Smooth muscle cell of the coronary artery (primary cell): Measurements from ENCODE around the gene ZNF182. TPM values are rescaled to one million over a fixed set of nuclear protein-coding genes. Genes with fewer than 3 reads are reported as not detected.

Experiments used
- total RNA-seq: library from RNA; depleted of rRNA; stranded (reverse); fragments of >200 nt; gene quantifications from 2 replicates; pipeline ENCODE4 v1.2.3, GENCODE V29; 2014; ENCODE audit warnings: low replicate concordance

Gene ZNF182
- total RNA-seq: 2.0 and 2.6 TPM in 2 replicates

DNA sequence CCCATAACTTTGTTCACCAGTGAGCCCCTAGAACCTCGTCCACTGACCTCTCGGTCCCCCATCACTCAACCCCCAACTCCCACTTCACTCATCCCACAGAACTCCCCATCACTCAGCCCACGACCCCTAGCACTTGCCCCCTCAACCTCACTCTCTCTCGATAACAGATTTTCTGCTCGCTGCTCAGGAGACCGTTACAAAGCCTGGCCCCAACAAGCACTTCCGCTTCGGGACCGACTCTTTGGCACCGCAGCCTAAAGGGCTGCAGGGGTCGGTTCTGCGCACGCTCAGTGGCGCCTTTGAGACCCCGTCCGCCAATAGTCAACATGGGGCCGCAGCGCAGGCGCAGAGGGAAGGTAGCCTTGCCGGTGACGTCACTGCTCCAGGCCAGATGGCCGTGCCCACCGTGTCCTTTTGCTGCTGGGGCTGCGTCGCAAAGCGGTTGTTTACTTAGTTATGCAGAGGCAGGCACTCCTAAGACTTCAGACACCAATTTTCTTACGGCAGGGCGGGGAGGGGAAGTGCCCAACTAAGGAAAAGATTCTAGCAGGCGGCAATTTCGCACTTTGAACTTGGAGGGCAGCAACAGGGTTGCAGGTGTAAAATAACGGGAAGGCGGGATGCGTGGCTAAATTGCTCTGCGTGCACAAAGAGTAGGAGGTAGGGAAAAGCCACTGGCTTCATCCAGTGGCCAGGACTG, at the start of gene ZNF182:
ZNF182 (minus strand) TSS at position 232 of the 700 bp plus-strand sequence. CDS start 1,380 bp downstream, outside the sequence.

DNA sequence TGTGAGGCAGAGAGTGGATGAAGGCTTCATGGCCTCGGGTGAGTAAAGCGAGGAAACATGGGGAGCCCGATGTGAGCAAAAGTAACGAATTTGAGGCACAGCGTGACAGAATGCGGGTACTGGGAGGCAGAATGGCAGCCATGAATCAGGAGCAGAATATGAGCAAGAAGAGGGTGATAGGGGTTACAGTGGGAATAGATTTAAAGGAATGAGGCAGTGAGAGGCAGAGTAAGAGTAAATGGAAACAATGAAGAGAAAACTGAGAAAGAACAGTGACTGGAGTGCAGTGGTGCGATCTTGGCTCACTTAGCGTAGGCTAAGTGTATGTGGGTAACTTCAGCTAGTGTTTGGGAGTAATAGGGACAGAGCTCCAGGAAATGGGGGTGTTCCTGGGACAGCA, 2.9 kb upstream of the ZNF182 start, which contains the start of gene SPACA5:
SPACA5 (plus strand) TSS at position 301 of the 400 bp plus-strand sequence. CDS start 815 bp downstream, outside the sequence.

Other genes with a start within 250 kb of the ZNF182 start
- 2.3 and 5.6 TPM in 2 replicates for gene ZNF81, start 167.1 kb downstream of the ZNF182 start, total RNA-seq
- not detected in 2 replicates for gene SPACA5, start 3.0 kb upstream of the ZNF182 start, total RNA-seq
- gene ZNF630, start 67.7 kb upstream of the ZNF182 start, total RNA-seq: 0.45 and 1.5 TPM in 2 replicates
- not detected in 2 replicates for gene SPACA5B, start 126.6 kb upstream of the ZNF182 start, total RNA-seq
- not detected in 2 replicates for gene SSX5, start 192.8 kb upstream of the ZNF182 start, total RNA-seq